ENCODE results near the gene OR2T10. TPM values are rescaled to one million over a fixed set of nuclear protein-coding genes. Genes with fewer than 3 reads are reported as not detected.

Gene OR2T10
- total RNA-seq, 2 donors from 2014 or later, result not detected

GRCh38 chr1:248630551-248630950 is 33.1 kb upstream of the OR2T10 start:
- Histone ChIP-seq H3K4me3 (no peak overlapping the region), H3K9me3 (no peaks in the 10 kb centered on the region), H3K9ac (ENCODE audit: low read depth in 2 of 2, low read length in 2 of 2) (no peak overlapping the region), H3K4me1 (peaks cover 3% of the 10 kb centered on the region), H3K36me3 (no peaks in the 10 kb centered on the region), H3K27ac (no peak overlapping the region), H3K27me3 (no peaks in the 10 kb centered on the region)
- intact Hi-C loops (cut with DNase I), result no loop called here
- no peak for DNase-seq
- TF ChIP-seq CTCF (IDR thresholded peaks at IDR 0.05), result no peak

DNA sequence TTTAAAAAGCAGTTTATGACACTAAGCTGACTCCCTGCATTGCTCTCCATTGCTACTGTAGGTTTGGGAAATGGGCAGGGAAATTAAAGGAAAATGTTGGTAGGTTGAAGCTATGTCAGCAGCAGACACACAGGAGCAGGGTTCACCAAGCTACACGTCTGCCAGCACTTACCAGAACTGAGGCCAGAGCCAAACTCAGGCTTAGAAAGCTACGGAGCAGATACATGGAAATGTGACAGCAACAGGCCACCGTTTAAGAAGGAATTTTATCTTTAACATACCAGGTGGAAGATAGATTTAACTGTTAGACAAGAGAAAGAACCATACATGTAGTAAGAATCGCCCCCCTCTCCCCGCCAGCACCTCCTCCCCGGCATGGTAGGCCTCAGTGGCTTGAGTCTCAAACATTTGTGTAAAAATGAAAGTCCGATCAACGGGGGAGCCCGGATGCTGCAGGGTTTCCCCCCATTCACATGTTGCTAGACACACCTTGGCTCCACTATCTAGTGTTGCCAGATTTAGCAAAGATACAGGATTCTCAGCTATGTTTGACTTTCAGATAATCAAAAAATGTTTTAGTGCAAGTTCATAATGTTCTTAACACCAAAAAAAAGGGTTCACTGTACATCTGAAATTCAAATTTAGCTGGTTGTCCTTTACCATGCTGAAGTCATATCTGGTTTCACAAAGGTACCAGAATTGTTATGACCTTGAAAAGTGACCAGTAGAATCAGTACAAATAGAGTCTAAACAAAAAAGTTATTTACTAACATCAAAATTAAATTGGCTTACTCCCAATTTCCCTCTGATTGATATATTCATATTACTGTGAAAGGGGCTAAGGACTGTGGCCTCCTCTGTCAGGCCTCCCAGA is 30.7 kb upstream of the OR2T10 start:
- peaks cover 3% of the 10 kb centered on the region for H3K4me1 ChIP-seq
- H3K9me3 ChIP-seq, result no peaks in the 10 kb centered on the region
- H3K9ac ChIP-seq (ENCODE audit: low read depth in 2 of 2, low read length in 2 of 2), result no peak overlapping the region
- H3K4me3 ChIP-seq, result no peak overlapping the region
- H3K27ac ChIP-seq, result no peak overlapping the region
- no peak for TF ChIP-seq CTCF (IDR thresholded peaks at IDR 0.05)
- no peaks in the 10 kb centered on the region for H3K36me3 ChIP-seq
- no peaks in the 10 kb centered on the region for H3K27me3 ChIP-seq
- no peak for DNase-seq
- intact Hi-C loops (cut with DNase I), result no loop called here

DNA sequence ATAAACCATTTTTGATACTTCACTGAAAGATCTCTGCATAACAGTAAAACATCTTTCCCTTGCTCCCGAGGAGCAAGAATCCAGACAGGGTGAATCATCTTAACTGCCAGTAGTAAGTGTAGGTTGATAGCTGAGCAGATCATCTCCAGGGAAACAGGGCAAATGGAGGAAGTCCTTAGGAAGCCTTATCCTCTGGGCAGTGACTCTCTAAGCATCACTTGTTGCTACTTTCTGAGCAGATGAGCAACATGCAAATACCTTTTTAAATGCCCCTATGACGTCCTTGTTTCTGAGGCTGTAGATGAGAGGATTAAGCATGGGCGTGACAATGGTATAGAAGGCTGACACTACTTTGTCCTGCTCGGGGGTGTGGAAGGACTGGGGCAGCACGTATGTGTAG is 28.5 kb upstream of the OR2T10 start:
- no peak for DNase-seq

GRCh38 chr1:248625166-248625565 is 27.7 kb upstream of the OR2T10 start:
- Histone ChIP-seq H3K27ac (no peak overlapping the region), H3K4me3 (no peak overlapping the region), H3K4me1 (no peaks in the 10 kb centered on the region), H3K36me3 (no peaks in the 10 kb centered on the region), H3K27me3 (no peaks in the 10 kb centered on the region), H3K9me3 (no peaks in the 10 kb centered on the region), H3K9ac (ENCODE audit: low read depth in 2 of 2, low read length in 2 of 2) (no peak overlapping the region)
- intact Hi-C loops (cut with DNase I), result no loop called here
- no peak for DNase-seq
- no peak for TF ChIP-seq CTCF (IDR thresholded peaks at IDR 0.05)

More for the DNA sequence above, 28.5 kb upstream of the OR2T10 start:
- Histone ChIP-seq H3K4me3 (no peak overlapping the region), H3K4me1 (no peaks in the 10 kb centered on the region), H3K9ac (ENCODE audit: low read depth in 2 of 2, low read length in 2 of 2) (no peak overlapping the region), H3K27ac (no peak overlapping the region), H3K27me3 (no peaks in the 10 kb centered on the region), H3K36me3 (no peaks in the 10 kb centered on the region), H3K9me3 (no peaks in the 10 kb centered on the region)
- TF ChIP-seq CTCF (IDR thresholded peaks at IDR 0.05), result no peak
- intact Hi-C loops (cut with DNase I), result no loop called here

- no peak overlapping the region for H3K27ac ChIP-seq
- H3K36me3 ChIP-seq, result no peaks in the 10 kb centered on the region
- TF ChIP-seq CTCF (IDR thresholded peaks at IDR 0.05), result peak; percentile 50
- no peak for DNase-seq
- no peaks in the 10 kb centered on the region for H3K27me3 ChIP-seq
- H3K9me3 ChIP-seq, result no peaks in the 10 kb centered on the region
- no peak overlapping the region for H3K4me3 ChIP-seq
- intact Hi-C loops (cut with DNase I), result loop anchor here (5.0 kb wide), 1 partner anchor 65 kb away; no protein-coding TSS in a partner anchor
- H3K9ac ChIP-seq (ENCODE audit: low read depth in 2 of 2, low read length in 2 of 2), result no peak overlapping the region
- H3K4me1 ChIP-seq, result no peaks in the 10 kb centered on the region
These were observed 25.1 kb upstream of the OR2T10 start for GRCh38 chr1:248622570-248623001.
